ENCODE results near the gene FBL. TPM values are rescaled to one million over a fixed set of nuclear protein-coding genes. Genes with fewer than 3 reads are reported as not detected.

The FBL gene
- total and polyA plus RNA-seq, 2 of the 13 experiments (the other 11 are each of a cell fraction or from before 2014, with no cell fraction given) = 153 to 468 TPM

GRCh38 chr19:39796000-39796498 is 50.1 kb downstream of the FBL start:
- Histone ChIP-seq H4K20me1 (ENCODE audit: insufficient read depth, low read length) (no peaks in the 10 kb centered on the region), H2AFZ (ENCODE audit: low read length) (no peak overlapping the region), H3K4me1 (ENCODE audit: insufficient read depth, low read length) (no peaks in the 10 kb centered on the region), H3K79me2 (ENCODE audit: insufficient read depth, low read length) (no peaks in the 10 kb centered on the region), H3K4me2 (ENCODE audit: low read depth, low read length) (no peak overlapping the region), H3K36me3 (replicated peaks in 1 of 2; ENCODE audit: control insufficient read depth in 1 of 2, insufficient read depth in 2 of 2, low read length in 2 of 2) (no peaks in the 10 kb centered on the region), H3K27me3 (ENCODE audit: control insufficient read depth in 1 of 2, insufficient read depth in 2 of 2, low read length in 2 of 2) (no peaks in the 10 kb centered on the region; a peak in 1 of 5 replicates), H3K27ac (ENCODE audit: extremely low read length, insufficient read depth, low read length) (no peak overlapping the region), H3K4me3 (replicated peaks in 1 of 3; ENCODE audit: insufficient read depth in 1 of 3, low read depth in 2 of 3, low read length in 3 of 3) (no peak overlapping the region), H3K9me3 (ENCODE audit: low read length) (no peaks in the 10 kb centered on the region), H3K9ac (ENCODE audit: insufficient read depth, low read depth, low read length) (no peak overlapping the region)
- FAIRE-seq = no peak
- no peak for TF ChIP-seq HOMEZ (CRISPR knock-in tag; IDR thresholded peaks at IDR 0.05; ENCODE audit: low read depth)
- no peak for TF ChIP-seq KLF12 (CRISPR knock-in tag; IDR thresholded peaks at IDR 0.05; ENCODE audit: borderline replicate concordance)
- no peak for TF ChIP-seq ZNF562 (CRISPR knock-in tag; IDR thresholded peaks at IDR 0.05; ENCODE audit: borderline replicate concordance)
- TF ChIP-seq RARA (CRISPR knock-in tag; IDR thresholded peaks at IDR 0.05) = no peak
- no peak for TF ChIP-seq RBM39 (IDR thresholded peaks at IDR 0.05; ENCODE audit: low read depth, low read length, poor library complexity, severe bottlenecking)
- no peak for TF ChIP-seq HDAC6 (IDR thresholded peaks at IDR 0.05; ENCODE audit: low read depth, low read length)
- TF ChIP-seq CBX5 (CRISPR knock-in tag; IDR thresholded peaks at IDR 0.05; ENCODE audit: borderline replicate concordance) = no peak
- no peak for TF ChIP-seq JUND (CRISPR knock-in tag; IDR thresholded peaks at IDR 0.05)
- no peak for TF ChIP-seq MTF2 (CRISPR knock-in tag; IDR thresholded peaks at IDR 0.05; ENCODE audit: borderline replicate concordance)
- no peak for TF ChIP-seq ZBED4 (CRISPR knock-in tag; IDR thresholded peaks at IDR 0.05; ENCODE audit: borderline replicate concordance)
- no peak for TF ChIP-seq SIX1 (CRISPR knock-in tag; IDR thresholded peaks at IDR 0.05; ENCODE audit: borderline replicate concordance)
- no peak for TF ChIP-seq ZFP41 (CRISPR knock-in tag; IDR thresholded peaks at IDR 0.05; ENCODE audit: borderline replicate concordance)
- TF ChIP-seq HOXD1 (CRISPR knock-in tag; IDR thresholded peaks at IDR 0.05) = no peak
- TF ChIP-seq ZNF430 (CRISPR knock-in tag; IDR thresholded peaks at IDR 0.05) = no peak
- no peak for ATAC-seq
- in situ Hi-C loops (cut with HindIII; ENCODE audit: extremely low pct_ligation_motif_present, low pct_unique_long_range_greater_than_20kb) = no loop called here
- DNase-seq (ENCODE audit: low spot score) = no peak
- POLR2A ChIA-PET = interaction anchor here (0.6 kb wide), 1 partner anchor 174 kb away, joined by 3 read pairs; no protein-coding TSS in a partner anchor
- WGBS (ENCODE audit: low lambda C conversion rate) = 5% methylated on average over 2 of the region's 2 CpGs
- CTCF ChIA-PET (ENCODE audit: low intra/inter-chr PET ratio, low total read pairs) = no interaction called here
- intact Hi-C loops (cut with micrococcal nuclease; ENCODE audit: unreplicated experiment) = no loop called here
- BruUV-seq (replicated peaks) = no TSS peak
